ENCODE measurements around the gene FAM76B. TPM values are rescaled to one million over a fixed set of nuclear protein-coding genes. Genes with fewer than 3 reads are reported as not detected.

FAM76B gene
- total RNA-seq, 2 experiments from 2014 or later: 57.3 to 59.9 TPM

- POLR2A ChIA-PET: interaction anchor here (0.8 to 5.0 kb wide), 26 partner anchors 9 to 722 kb away, joined by 3 to 55 read pairs (median 4); partner anchors contain the start of genes CCDC82, ENDOD1, JRKL and MAML2
- H3K9me3 Mint-ChIP-seq: no peaks in the 10 kb centered on the region
- peaks cover 22% of the 10 kb centered on the region for H3K36me3 Mint-ChIP-seq
- H3K27me3 Mint-ChIP-seq: no peaks in the 10 kb centered on the region
- DNase-seq (no peak), ATAC-seq (ENCODE audit: low read depth) (no peak)
- peaks cover 43% of the 10 kb centered on the region for H3K4me1 Mint-ChIP-seq
- peak overlapping the region; percentile 100 for H3K27ac Mint-ChIP-seq
- peak overlapping the region; percentile 95 for H3K4me3 Mint-ChIP-seq
Measured at GRCh38 chr11:95788921-95789505, 569 bp downstream of the FAM76B start.

- ATAC-seq (ENCODE audit: low read depth) (no peak), DNase-seq (no peak)
- peaks cover 37% of the 10 kb centered on the region for H3K4me1 Mint-ChIP-seq
- H3K27me3 Mint-ChIP-seq: no peaks in the 10 kb centered on the region
- peaks cover 48% of the 10 kb centered on the region for H3K36me3 Mint-ChIP-seq
- no peak overlapping the region for H3K4me3 Mint-ChIP-seq
- no peaks in the 10 kb centered on the region for H3K9me3 Mint-ChIP-seq
- H3K27ac Mint-ChIP-seq: no peak overlapping the region
- POLR2A ChIA-PET: interaction anchor here (1.5 kb wide), 1 partner anchor 9 kb away, joined by 13 read pairs; the partner anchor contains the start of genes CEP57 and FAM76B
Measured at GRCh38 chr11:95780544-95780943, 9.0 kb downstream of the FAM76B start.

- Mint-ChIP-seq H3K9me3 (no peaks in the 10 kb centered on the region), H3K27ac (no peak overlapping the region), H3K36me3 (peaks cover 47% of the 10 kb centered on the region), H3K27me3 (no peaks in the 10 kb centered on the region), H3K4me1 (peaks cover 27% of the 10 kb centered on the region), H3K4me3 (no peak overlapping the region)
- ATAC-seq (ENCODE audit: low read depth) (no peak), DNase-seq (no peak)
- POLR2A ChIA-PET: interaction anchor here (0.9 kb wide), 1 partner anchor 11 kb away, joined by 3 read pairs; the partner anchor contains the start of gene FAM76B
Measured at GRCh38 chr11:95778699-95779098, 10.9 kb downstream of the FAM76B start.

- Mint-ChIP-seq H3K27ac (no peak overlapping the region), H3K36me3 (peaks cover 41% of the 10 kb centered on the region), H3K9me3 (no peaks in the 10 kb centered on the region), H3K4me3 (no peak overlapping the region), H3K27me3 (no peaks in the 10 kb centered on the region), H3K4me1 (peaks cover 17% of the 10 kb centered on the region)
- no peak for DNase-seq
- POLR2A ChIA-PET: interaction anchor here (1.3 kb wide), 1 partner anchor 12 kb away, joined by 7 read pairs; the partner anchor contains the start of gene FAM76B
- no peak for ATAC-seq (ENCODE audit: low read depth)
Measured at GRCh38 chr11:95776859-95777258, 12.7 kb downstream of the FAM76B start.

GRCh38 chr11:95768521-95768920 lies 21.1 kb downstream of the FAM76B start:
- H3K36me3 Mint-ChIP-seq: peaks cover 8% of the 10 kb centered on the region
- no peaks in the 10 kb centered on the region for H3K9me3 Mint-ChIP-seq
- H3K27ac Mint-ChIP-seq: no peak overlapping the region
- H3K4me1 Mint-ChIP-seq: no peaks in the 10 kb centered on the region
- DNase-seq: no peak
- no peak overlapping the region for H3K4me3 Mint-ChIP-seq
- no peak for ATAC-seq (ENCODE audit: low read depth)
- H3K27me3 Mint-ChIP-seq: no peaks in the 10 kb centered on the region
- POLR2A ChIA-PET: interaction anchor here (1.4 kb wide), 1 partner anchor 20 kb away, joined by 4 read pairs; no protein-coding TSS in a partner anchor

- ATAC-seq (ENCODE audit: low read depth) (no peak), DNase-seq (no peak)
- H3K4me1 Mint-ChIP-seq: no peaks in the 10 kb centered on the region
- H3K36me3 Mint-ChIP-seq: peaks cover 5% of the 10 kb centered on the region
- POLR2A ChIA-PET: no interaction called here
- no peaks in the 10 kb centered on the region for H3K9me3 Mint-ChIP-seq
- H3K4me3 Mint-ChIP-seq: no peak overlapping the region
- peak overlapping the region; percentile 17 for H3K27ac Mint-ChIP-seq
- H3K27me3 Mint-ChIP-seq: no peaks in the 10 kb centered on the region
Measured at GRCh38 chr11:95767498-95767897, 22.1 kb downstream of the FAM76B start.

- POLR2A ChIA-PET: interaction anchor here (1.1 kb wide), 1 partner anchor 23 kb away, joined by 3 read pairs; the partner anchor contains the start of gene FAM76B
- DNase-seq (no peak), ATAC-seq (ENCODE audit: low read depth) (no peak)
- H3K36me3 Mint-ChIP-seq: peaks cover 2% of the 10 kb centered on the region
- no peak overlapping the region for H3K27ac Mint-ChIP-seq
- H3K4me3 Mint-ChIP-seq: no peak overlapping the region
- H3K4me1 Mint-ChIP-seq: no peaks in the 10 kb centered on the region
- H3K27me3 Mint-ChIP-seq: no peaks in the 10 kb centered on the region
- H3K9me3 Mint-ChIP-seq: no peaks in the 10 kb centered on the region
Measured at GRCh38 chr11:95766701-95767100, 22.9 kb downstream of the FAM76B start.

GRCh38 chr11:95764267-95764898 lies 25.2 kb downstream of the FAM76B start:
- DNase-seq: no peak
- POLR2A ChIA-PET: no interaction called here

GRCh38 chr11:95762534-95762933 lies 27.0 kb downstream of the FAM76B start:
- H3K4me3 Mint-ChIP-seq: no peak overlapping the region

More at GRCh38 chr11:95764267-95764898, 25.2 kb downstream of the FAM76B start:
- Mint-ChIP-seq H3K4me1 (no peaks in the 10 kb centered on the region), H3K27me3 (peaks cover 4% of the 10 kb centered on the region), H3K9me3 (no peaks in the 10 kb centered on the region), H3K36me3 (peaks cover 2% of the 10 kb centered on the region), H3K27ac (no peak overlapping the region), H3K4me3 (no peak overlapping the region)
- peak; percentile 82 for ATAC-seq (ENCODE audit: low read depth)

GRCh38 chr11:95760941-95761340 lies 28.6 kb downstream of the FAM76B start:
- POLR2A ChIA-PET: no interaction called here
- H3K27ac Mint-ChIP-seq: no peak overlapping the region
- no peak for ATAC-seq (ENCODE audit: low read depth)

More at GRCh38 chr11:95762534-95762933, 27.0 kb downstream of the FAM76B start:
- H3K27ac Mint-ChIP-seq: no peak overlapping the region
- peaks cover 4% of the 10 kb centered on the region for H3K27me3 Mint-ChIP-seq
- ATAC-seq (ENCODE audit: low read depth): no peak
- no peaks in the 10 kb centered on the region for H3K4me1 Mint-ChIP-seq
- DNase-seq: no peak
- H3K9me3 Mint-ChIP-seq: no peaks in the 10 kb centered on the region
- POLR2A ChIA-PET: no interaction called here
- no peaks in the 10 kb centered on the region for H3K36me3 Mint-ChIP-seq

GRCh38 chr11:95751515-95751914 lies 38.1 kb downstream of the FAM76B start:
- H3K4me3 Mint-ChIP-seq: no peak overlapping the region
- no peak overlapping the region for H3K27ac Mint-ChIP-seq
- POLR2A ChIA-PET: no interaction called here
- peaks cover 1% of the 10 kb centered on the region for H3K36me3 Mint-ChIP-seq
- DNase-seq: no peak
- no peak for ATAC-seq (ENCODE audit: low read depth)
- H3K4me1 Mint-ChIP-seq: no peaks in the 10 kb centered on the region
- no peaks in the 10 kb centered on the region for H3K9me3 Mint-ChIP-seq
- H3K27me3 Mint-ChIP-seq: peaks cover 24% of the 10 kb centered on the region

More at GRCh38 chr11:95760941-95761340, 28.6 kb downstream of the FAM76B start:
- Mint-ChIP-seq H3K27me3 (peaks cover 4% of the 10 kb centered on the region), H3K9me3 (no peaks in the 10 kb centered on the region), H3K36me3 (no peaks in the 10 kb centered on the region), H3K4me3 (no peak overlapping the region), H3K4me1 (no peaks in the 10 kb centered on the region)
- no peak for DNase-seq

GRCh38 chr11:95750101-95750500 lies 39.5 kb downstream of the FAM76B start:
- no peaks in the 10 kb centered on the region for H3K4me1 Mint-ChIP-seq
- peaks cover 1% of the 10 kb centered on the region for H3K36me3 Mint-ChIP-seq
- ATAC-seq (ENCODE audit: low read depth) (no peak), DNase-seq (no peak)
- peaks cover 27% of the 10 kb centered on the region for H3K27me3 Mint-ChIP-seq
- H3K27ac Mint-ChIP-seq: no peak overlapping the region
- no peak overlapping the region for H3K4me3 Mint-ChIP-seq
- H3K9me3 Mint-ChIP-seq: no peaks in the 10 kb centered on the region
- POLR2A ChIA-PET: no interaction called here

- peaks cover 3% of the 10 kb centered on the region for H3K36me3 Mint-ChIP-seq
- no peak for DNase-seq
- no peaks in the 10 kb centered on the region for H3K9me3 Mint-ChIP-seq
- peaks cover 4% of the 10 kb centered on the region for H3K4me1 Mint-ChIP-seq
- H3K27me3 Mint-ChIP-seq: peaks cover 10% of the 10 kb centered on the region
- no peak for ATAC-seq (ENCODE audit: low read depth)
- POLR2A ChIA-PET: no interaction called here
- H3K27ac Mint-ChIP-seq: no peak overlapping the region
- H3K4me3 Mint-ChIP-seq: no peak overlapping the region
Measured at GRCh38 chr11:95739108-95739938, 50.3 kb downstream of the FAM76B start.

Measured in activated naive CD8-positive, alpha-beta T cell treated with anti-CD3 and anti-CD28 coated beads, Interleukin-2, amount 10 ng/mL, durations not matched to agents 7 days and 5 days (primary cell).